Ovary (tissue), 3 donors: ENCODE measurements around the gene MAGI1.

Experiments used
- CTCF ChIP-seq, 3 donors: fragments of 450-650 bp in 2 of 3; fragments of 200-600 bp in 1 of 3; IDR thresholded peaks; one replicate each; pipeline versions ENCODE4 v1.5.1 to v1.8.0; 2016 to 2022; ENCODE audit warnings: antibody characterized with exemption in 3 of 3, mild to moderate bottlenecking in 1 of 3
- POLR2A ChIP-seq: fragments of 450-650 bp; IDR thresholded peaks from one replicate; pipeline ENCODE4 v1.6.1; 2017; ENCODE audit warnings: antibody characterized with exemption, mild to moderate bottlenecking, moderate library complexity
- donor health status: DM: no; HTN: no; CAD: no.

- no peak for TF ChIP-seq POLR2A
- TF ChIP-seq CTCF (IDR thresholded peaks at IDR 0.05): no peak
Observed at GRCh38 chr3:65850261-65850660, 188.5 kb downstream of the MAGI1 start.
